Measurements from ENCODE around the gene RTKN.
"Not testable (repeated sequence)": the region's sequence is repeated elsewhere in the genome, so short reads cannot be mapped to it uniquely, and the experiment has no call there.

Gene RTKN

GRCh38 chr2:74460187-74460586, 18.4 kb upstream of the RTKN start:
- not testable (repeated sequence) for DNase-seq

- DNase-seq = not testable (repeated sequence)
These were observed 17.9 kb upstream of the RTKN start for GRCh38 chr2:74459503-74460118.

- no peak for DNase-seq
These were observed 17.2 kb upstream of the RTKN start for GRCh38 chr2:74458938-74459363.

GRCh38 chr2:74458132-74458937, 16.6 kb upstream of the RTKN start, which contains the start of gene WBP1:
Gene WBP1 (plus strand): TSS chr2:74458438. CDS start chr2:74458603, 165 bp downstream.
- DNase-seq = peak; percentile 98

GRCh38 chr2:74457549-74458131, 15.9 kb upstream of the RTKN start:
- no peak for DNase-seq

- DNase-seq = no peak
These were observed 15.4 kb upstream of the RTKN start for GRCh38 chr2:74457129-74457548.

GRCh38 chr2:74454654-74455511, 13.1 kb upstream of the RTKN start, which contains the start of gene INO80B:
Gene INO80B (plus strand): TSS chr2:74455087. CDS start chr2:74455117, 30 bp downstream.
- peak; percentile 81 for DNase-seq

GRCh38 chr2:74450570-74451190, 8.9 kb upstream of the RTKN start:
- no peak for DNase-seq

- DNase-seq = no peak
These were observed 7.0 kb upstream of the RTKN start for GRCh38 chr2:74448771-74449170.

GRCh38 chr2:74447230-74447999, 5.7 kb upstream of the RTKN start:
- DNase-seq = no peak

GRCh38 chr2:74444498-74445318, 3.0 kb upstream of the RTKN start:
- no peak for DNase-seq

- not testable (repeated sequence) for DNase-seq
These were observed 953 bp upstream of the RTKN start for GRCh38 chr2:74442483-74443297.

GRCh38 chr2:74441170-74441689, 507 bp downstream of the RTKN start:
- no peak for DNase-seq

- no peak for DNase-seq
These were observed 1.2 kb downstream of the RTKN start for GRCh38 chr2:74440378-74441169.

GRCh38 chr2:74439803-74440377, 1.8 kb downstream of the RTKN start:
- DNase-seq = no peak

- DNase-seq = no peak
These were observed 2.4 kb downstream of the RTKN start for GRCh38 chr2:74439373-74439772.

GRCh38 chr2:74438248-74438647, 3.5 kb downstream of the RTKN start:
- no peak for DNase-seq
